HG03097 (cell line): Measurements from ENCODE around the gene TBC1D1.
"Not testable (repeated sequence)": the region's sequence is repeated elsewhere in the genome, so short reads cannot be mapped to it uniquely, and the experiment has no call there.

Experiments used
- ATAC-seq: cut with Tn5 transposase; IDR thresholded peaks from one replicate; pipeline ENCODE4 v1.9.1; 2021; ENCODE audit not compliant: unreplicated experiment, low FRiP score

TBC1D1 gene

DNA sequence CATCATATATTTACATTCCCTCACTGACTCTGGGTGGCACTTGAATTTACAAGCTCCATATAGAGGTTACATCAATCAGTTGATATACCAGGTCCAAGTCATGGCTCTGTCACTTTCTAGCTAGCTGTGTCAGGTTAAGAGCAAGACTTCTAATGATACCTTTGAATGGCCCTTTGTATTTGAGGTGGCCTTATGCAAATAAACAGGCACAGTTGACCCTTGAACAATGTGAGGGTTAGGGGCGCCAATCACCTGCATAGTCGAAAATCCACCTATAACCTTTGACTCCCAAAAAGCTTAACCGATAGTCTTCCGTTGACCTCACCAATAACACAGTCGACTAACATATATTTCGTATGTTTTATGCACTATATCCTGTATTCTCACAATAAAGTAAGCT, 68.0 kb downstream of the TBC1D1 start:
- no peak for ATAC-seq

DNA sequence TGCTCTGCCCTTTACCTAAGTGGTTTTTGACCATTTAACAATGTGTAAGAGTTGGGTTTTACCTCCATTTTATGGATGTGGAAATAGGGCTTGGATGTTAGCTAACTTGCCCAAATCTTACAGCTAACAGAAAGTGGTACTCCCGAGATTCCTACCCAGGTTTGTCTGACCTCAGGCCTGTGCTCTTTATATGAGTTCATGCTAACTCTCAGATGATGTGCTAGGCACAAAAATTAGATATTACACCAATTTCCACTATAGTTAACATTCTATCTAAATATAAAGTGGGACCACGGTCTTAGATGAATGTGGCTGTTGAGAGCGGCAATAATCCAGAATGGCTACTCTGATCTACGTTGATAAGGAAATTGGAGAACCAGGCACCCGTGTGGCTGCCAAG, 69.2 kb downstream of the TBC1D1 start, which contains the start of gene PTTG2:
Gene PTTG2, plus strand, starts transcription at position 301 of the 400 bp plus-strand sequence. Its CDS starts 37 bp downstream, at position 338.
- no peak for ATAC-seq

DNA sequence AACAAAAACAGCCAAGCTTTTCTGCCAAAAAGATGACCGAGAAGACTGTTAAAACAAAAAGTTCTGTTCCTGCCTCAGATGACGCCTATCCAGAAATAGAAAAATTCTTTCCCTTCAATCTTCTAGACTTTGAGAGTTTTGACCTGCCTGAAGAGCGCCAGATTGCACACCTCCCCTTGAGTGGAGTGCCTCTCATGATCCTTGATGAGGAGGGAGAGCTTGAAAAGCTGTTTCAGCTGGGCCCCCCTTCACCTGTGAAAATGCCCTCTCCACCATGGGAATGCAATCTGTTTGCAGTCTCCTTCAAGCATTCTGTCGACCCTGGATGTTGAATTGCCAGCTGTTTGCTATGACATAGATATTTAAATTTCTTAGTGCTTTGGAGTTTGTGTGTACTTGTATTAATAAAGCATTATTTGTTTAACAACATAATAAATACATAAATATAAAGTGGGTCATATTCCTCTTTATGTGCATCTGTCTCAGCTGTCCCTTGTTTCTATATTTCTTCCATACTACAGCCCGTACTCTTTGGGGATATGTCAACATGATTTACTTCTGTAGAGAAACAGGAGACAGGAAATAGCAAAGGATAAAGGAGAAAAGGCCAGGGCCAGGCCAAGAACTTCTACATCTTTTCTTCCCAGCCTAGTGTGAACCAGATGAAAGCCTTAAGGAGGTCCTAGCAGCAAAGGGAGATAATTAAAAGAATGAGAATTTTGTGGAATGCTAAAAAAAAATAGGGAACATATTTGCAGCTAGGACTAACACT, 70.0 kb downstream of the TBC1D1 start:
- no peak for ATAC-seq

DNA sequence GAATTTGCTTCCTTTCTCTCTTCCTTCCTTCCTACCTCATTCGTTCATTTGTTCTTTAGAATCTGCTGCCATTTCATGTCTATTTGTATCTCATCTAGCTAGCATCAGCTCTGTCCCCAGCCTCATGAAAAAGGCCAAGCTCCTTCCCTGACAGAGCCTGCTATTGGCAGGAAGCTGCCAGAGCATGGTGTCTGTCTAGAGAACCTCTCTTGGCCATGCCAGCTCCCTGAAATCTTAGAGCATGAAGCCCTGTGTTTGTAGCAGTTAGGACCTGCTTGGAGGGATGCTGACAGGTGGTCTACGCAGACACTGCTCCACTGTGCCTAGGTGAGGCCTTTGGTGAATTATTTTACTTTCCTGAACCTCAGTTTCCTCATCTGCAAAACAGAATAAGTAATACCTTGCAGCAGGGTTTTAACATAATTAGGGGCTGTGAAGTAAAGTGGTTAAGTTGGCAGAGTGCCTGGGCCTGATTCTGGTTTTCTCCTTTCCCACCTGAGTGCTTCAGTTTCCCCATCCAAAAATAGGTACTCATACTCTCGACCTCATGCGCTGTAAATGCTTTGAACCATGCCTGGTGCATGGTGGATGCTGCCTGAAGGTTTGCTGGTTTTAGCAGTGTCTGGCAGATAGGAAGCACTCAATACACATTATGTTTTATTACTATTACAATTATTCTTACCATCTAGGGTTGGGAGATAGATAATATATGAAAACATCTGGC, 74.0 kb downstream of the TBC1D1 start:
- no peak for ATAC-seq

DNA sequence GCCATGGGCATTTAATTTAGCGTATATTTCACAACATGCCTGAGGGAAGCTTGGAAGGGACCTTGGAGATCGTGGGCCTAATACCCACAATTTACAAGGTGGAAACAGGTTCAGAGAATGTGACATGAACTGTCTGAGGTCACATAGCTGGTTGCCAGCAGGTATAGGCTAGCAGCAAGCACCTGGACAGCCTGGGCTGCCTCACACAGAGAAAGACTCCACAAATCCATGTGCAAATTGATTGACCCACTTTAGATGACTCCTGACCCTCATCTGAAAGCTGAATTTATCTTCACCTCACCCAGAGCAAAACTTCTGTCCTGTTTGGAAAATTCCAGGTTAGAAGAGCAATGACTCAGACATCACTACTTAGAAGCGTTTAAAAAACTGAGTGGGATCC, 75.2 kb downstream of the TBC1D1 start:
- ATAC-seq: no peak

DNA sequence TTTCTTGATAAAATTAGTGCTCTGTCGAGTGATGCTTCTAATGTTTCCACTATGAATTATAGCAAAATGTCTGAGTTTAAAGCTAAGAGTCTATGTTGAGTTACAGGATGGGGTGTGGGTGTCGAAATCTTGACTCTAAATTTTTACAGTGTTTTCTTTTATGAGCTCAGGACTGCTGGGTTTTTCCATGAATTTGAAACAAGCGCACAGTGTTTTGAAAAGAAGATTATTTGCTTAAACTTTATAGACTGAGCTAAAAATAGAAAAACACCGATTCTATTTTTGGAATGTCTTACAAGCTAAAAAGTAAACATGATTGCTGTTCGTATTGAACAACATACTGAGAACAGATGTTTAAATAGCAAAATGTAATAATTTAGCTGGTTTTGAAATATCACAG, 76.9 kb downstream of the TBC1D1 start:
- no peak for ATAC-seq

DNA sequence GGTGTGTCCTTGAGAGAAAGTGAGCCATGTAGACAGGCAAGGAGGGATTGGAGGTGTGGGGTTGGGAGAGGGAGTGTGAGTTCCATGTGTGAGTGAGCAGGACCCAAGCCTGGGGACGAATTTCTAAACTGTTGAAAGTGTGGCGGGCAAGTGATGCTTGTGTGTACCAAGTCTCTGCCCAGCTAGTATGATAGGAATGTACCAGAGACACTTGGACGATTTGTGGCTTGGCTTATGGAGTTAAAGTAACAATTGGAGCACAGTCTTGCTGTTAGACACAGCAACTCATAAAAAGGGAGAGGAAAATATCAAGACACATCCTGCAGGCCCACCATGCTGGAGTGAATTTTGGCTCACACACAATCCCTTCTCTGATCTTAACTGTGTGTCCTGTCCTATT, 77.9 kb downstream of the TBC1D1 start:
- ATAC-seq: no peak

DNA sequence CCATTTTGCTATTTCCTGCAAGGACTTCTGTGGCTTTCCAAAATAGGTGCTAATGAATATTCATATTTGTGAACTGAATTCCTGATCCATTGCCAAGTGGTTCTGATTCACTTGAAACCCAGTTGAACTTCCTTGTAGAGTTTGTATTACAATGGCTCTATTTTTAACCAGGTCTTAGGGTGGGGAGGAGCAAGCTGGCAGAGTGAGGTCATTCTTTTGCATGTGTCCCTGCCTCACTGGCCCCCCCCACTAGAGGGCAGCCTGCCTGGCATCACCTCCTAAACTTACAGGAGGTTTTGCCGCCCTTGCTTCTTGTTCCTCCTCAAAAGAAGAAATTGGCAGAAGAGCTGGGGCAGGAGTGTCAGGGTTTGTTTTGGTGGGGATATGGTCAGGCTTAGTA, 79.8 kb downstream of the TBC1D1 start:
- ATAC-seq: no peak

DNA sequence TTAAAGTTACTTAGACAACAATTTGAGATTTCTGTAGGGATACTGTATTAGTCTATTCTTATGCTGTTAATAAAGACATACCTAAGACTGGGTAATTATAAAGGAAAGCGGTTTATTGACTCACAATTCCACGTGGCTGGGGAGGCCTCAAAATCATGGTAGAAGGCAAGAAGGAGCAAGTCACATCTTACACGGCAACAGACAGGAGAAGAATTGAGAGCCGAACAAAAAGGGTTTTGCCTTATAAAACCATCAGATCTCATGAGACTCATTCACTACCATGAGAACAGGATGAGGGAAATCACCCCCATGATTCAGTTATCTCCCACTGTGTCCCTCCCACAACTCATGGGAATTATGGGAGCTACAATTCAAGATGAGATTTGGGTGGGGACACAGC, 80.3 kb downstream of the TBC1D1 start:
- no peak for ATAC-seq

DNA sequence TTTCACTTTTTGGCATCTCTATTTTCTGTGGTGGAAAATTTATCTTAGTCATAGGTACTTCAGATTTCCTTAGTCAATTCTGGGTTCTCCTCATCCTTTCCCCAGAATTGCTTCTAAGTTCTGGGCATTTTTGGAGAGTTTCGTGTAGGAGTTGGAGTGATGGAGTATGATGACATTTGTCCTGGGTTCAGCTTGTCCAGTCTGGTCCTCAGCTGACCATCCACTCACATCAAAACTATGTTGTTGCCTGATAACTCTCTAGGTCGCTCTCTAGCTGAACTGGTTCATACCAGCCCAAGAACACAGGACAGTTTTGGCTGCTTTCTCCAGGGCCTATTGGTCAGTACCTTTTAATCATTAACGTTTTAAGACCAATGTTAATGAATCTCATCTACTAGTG, 82.6 kb downstream of the TBC1D1 start:
- ATAC-seq: no peak

DNA sequence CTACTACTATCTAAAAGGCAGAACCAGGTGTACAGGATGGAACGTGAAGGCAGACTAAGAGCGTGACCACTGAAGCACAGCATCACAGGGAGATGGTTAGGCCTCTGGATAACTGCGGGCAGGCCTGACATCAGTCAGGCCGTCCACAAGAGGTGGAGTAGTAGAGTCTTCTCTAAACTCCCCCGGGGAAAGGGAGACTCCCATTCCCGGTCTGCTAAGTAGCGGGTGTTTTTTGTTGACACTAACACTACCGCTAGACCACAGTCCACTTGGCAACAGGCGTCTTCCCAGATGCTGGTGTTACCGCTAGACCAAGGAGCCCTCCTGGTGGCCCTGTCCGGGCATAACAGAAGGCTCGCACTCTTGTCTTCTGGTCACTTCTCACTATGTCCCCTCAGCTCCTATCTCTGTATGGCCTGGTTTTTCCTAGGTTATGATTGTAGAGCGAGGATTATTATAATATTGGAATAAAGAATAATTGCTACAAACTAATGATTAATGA, 84.5 kb downstream of the TBC1D1 start:
- ATAC-seq: not testable (repeated sequence)

DNA sequence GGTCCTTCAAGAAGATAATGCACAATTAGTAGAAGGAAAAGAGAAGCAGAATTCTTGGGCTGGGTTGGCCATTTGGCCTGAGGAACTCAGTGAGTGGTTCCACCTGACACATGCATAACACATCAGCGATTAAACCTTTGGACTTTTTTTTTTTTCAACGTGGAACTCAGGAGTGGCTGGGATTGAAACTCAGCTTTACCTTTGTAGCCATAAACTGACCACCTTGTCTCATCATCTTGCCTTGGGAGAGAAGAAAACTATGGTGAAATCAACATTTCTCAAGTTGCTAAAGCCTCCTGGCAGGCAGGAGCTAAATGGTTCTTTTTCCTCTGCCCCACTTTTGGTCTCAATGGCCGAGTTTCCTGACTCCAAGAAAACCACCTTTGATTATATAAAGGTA, 85.6 kb downstream of the TBC1D1 start:
- no peak for ATAC-seq

DNA sequence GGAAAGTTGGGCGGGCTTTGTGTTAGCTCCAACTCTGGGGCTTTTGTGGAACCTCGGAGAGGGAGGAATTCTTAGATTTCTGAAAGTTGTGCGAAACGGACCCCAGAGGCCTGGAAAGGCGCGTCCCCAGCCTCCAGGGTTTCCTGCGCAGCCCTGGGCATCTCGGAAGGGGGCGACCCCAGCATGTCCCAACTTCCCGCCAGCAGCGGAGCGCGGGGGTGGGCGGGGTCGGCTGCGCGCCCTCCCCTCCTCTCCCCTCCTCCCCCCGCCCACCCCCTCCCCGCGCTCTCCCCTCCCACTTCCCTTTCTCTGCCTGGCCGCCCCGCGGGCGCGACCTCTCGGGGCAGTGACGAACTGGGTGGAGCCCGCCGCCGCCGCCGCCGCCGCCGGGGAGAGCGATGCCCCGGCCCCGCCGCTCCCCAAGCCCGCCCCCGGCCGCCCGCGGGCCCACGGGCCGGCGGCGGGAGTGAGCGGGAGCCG, 86.1 kb downstream of the TBC1D1 start:
- ATAC-seq: peak; percentile 64

DNA sequence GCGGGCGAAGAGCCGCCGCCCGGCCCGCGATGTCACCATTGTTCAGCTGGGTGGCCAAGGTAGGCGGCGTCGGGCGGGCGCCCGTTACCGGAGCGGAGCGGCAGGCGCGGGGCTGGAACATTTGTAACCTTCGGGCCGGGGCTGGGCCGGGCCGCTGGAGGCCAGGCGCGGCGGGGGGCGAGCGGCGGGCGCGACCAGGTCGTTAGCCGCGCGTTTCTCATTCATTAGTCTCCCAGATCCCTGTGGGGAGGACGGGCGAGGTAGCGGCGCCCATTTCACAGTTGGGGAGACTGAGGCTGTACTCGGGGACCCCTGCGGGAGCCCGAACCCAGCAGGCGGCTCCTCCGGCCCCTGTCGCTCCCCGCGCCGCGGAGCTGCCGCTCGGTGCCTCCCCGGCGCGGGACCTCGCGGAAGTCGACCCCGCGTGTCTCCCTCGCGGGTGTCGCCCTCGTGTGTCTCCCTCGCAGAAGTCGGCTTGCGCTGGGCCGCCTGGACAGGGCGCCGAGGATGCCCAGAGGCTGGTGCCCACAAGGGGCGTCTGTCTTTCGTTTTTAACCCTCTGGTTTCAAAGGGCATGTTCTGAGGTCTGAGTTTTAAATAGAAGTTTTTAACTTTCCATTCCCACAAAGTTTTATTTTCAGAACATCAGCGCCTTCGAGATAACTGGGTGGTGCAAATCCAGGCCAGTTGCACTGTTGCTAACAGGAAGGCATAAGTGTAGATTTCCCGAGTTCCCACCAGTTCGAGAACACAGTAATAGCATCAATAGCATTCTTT, 86.8 kb downstream of the TBC1D1 start:
- ATAC-seq: peak; percentile 53

DNA sequence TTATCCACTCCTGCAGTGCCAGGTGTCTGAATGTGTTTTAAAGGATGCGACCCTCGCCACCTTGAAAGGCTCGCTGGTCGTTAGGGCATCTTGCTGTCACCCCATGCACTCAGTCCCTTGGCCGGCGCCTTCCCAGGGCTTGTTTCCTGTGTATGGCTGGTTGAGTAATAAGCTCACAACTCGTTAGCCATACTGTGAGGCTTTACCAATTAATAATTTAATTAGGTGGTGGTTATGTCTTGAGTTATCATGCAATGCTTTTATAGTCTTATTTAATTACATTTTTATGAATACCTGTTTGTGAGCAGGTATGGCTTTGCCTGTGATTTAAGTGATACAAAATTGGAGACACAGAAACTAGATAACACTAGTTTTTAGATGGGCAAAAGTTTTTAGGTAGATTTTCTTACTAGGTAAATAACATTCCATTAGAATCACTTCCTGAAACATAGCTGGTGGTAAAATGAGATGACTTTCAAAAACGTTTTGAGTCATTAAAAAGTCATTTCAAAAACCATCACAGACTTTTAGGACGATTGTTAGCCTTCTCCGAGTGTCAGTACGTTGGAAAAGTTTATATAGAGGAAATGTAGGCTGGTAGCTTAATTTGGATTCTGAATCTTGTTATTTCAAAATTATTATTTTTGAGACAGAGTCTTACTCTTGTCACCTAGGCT, 87.5 kb downstream of the TBC1D1 start:
- ATAC-seq: peak; percentile 33

DNA sequence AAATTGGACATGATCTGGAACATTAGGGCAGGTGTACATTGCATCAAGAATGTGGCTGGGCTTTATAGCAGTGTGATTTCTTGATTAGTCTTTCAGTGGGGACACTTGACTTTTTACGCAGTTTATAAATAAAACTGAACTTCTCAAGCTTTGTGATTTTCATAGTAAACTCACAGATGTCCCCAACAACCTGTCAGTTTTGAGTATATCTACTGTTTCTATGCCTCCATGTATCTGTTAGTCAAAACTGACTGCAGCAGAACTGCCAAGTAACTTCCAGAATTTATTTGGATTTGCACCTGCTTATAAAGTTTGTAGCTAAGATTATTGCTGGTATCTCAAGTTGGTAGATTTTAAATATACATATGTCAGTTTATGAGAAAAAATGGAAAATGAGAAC, 89.4 kb downstream of the TBC1D1 start:
- ATAC-seq: no peak

DNA sequence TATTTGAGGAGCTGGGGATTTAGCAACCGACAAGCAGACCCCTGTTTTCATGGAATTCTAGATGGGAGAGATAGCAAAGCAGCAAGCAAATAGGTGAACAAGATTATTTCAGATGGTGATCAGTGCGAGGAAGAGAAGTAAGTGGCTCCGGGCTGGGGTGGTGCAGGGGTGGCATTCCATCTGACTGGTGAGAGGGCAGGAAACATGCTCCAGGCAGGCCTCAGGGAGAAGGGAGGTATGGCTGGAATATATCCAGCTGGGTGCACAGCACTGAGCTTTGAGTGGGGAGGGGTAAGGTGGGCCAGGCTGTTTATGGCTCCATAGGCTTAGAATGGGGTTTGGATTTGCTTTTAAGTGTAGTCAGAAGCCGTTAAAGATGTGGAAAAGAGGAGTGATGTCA, 90.5 kb downstream of the TBC1D1 start:
- ATAC-seq: no peak

DNA sequence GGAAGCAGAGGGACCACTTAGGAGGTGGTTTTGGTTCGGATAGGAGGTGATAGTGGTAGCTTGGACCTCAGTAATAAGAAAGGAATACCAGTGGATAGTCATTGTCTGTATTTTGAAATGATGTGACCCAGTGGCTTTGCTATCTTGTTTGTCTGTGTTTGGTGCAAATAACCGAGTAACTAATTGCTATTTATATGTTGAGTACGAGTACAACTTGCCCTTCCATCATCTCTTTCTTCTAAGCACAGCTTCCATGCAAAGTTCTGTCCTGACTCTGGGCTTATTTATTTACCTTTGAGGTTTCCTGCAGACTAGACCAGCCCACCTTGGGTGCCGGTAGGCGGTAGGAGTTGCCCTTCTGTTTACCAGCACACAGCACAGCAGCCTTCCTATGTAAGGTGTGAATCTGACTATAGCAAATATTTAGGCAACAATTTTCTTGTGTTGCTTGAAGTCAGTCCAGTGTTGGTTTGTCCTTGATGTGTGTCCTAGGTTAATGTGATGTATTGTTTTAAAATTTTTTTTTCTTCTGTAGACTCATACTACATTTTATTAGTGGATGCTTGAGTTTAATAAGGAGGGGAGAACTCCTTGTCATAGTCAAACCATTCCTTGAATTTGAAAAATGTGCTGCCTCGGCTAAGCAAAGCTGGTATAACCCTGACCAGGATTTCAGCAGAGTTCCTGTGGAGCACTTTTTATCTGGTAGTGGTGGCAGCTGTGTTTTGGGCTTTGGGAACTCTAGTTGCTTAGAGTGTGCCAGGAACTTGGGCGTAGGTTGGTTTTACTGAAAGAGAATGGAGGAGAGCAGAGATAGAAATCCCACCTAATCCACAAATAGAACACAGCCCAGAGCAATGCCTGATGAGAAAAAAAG, 91.2 kb downstream of the TBC1D1 start:
- ATAC-seq: no peak

DNA sequence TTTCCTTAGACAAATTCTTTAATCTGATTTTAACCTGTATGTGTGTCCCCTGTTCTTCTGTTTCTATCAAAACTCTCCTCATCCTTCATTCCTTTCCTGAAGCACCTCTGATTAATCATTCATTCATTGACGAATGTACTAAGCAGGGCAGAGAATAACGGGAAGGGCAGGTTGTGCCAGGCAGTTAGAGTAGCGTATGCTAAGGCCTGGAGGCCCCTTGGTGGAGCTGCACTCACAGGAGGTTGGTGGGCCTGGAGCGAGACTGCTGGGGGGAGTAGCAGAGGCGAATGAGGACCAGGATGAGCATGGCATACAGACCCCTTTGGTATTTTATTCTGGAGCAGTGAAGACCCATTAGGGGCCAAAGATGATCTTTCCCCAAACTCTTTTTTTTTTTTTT, 91.9 kb downstream of the TBC1D1 start:
- ATAC-seq: no peak
